Measurements from ENCODE around the gene PRMT7.

The PRMT7 gene

DNA sequence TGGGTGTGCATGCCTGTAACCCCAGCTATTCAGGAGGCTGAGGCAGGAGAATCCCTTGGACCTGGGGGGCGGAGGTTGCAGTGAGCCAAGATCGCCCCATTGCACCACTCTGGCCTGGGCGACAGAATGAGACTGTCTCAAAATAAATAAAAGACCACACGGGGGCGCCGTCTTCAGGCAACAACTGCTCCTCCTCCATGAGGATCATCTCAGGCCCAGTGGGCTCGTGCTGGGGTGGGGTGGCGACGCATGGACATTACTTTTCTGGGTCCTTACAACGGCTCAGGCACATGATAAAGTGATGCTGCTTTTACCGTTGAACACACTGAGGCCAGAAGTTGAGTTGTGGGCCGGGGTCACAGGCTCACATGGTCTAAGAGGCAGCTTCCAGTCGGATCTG, 56.2 kb downstream of the PRMT7 start:
- H3K36me3 ChIP-seq (ENCODE audit: control insufficient read depth, insufficient read depth, low read length): no peaks in the 10 kb centered on the region
- H3K9me3 ChIP-seq (ENCODE audit: control insufficient read depth, insufficient read depth, low read length): no peaks in the 10 kb centered on the region
- no peak overlapping the region for H3K4me3 ChIP-seq (ENCODE audit: low read depth, low read length)
- H3K9ac ChIP-seq (ENCODE audit: low read depth, low read length): no peak overlapping the region
- 0 out of 2 replicates have a peak, but pooled peaks cover 4% of the 10 kb centered on the region for H3K4me1 ChIP-seq (ENCODE audit: control insufficient read depth, insufficient read depth, low read length)
- no peaks in the 10 kb centered on the region for H3K27me3 ChIP-seq (ENCODE audit: control insufficient read depth, insufficient read depth, low read length)
- no peak overlapping the region for H3K27ac ChIP-seq (ENCODE audit: low read depth, low read length)

DNA sequence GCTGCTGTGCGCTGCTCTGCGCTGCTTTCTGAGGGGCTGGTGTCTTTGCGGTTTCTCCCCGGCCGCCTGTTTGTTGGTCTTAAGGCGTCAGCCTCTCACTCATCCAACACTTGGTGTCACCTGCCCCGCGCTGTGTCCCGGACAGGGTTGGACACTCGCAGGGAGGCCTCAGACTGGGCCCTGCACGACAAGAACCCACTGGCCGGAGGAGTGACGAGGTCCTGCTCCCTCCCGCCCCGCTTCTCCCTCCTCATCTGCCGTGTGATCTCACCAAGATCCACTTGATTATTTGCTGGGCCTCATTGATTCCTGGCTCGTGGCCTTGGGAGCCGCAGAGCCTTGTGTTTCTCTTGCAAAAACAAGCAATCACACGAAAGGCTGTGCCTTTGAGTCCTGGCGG, 56.6 kb downstream of the PRMT7 start:
- 0 out of 2 replicates have a peak, but pooled peaks cover 4% of the 10 kb centered on the region for H3K4me1 ChIP-seq (ENCODE audit: control insufficient read depth, insufficient read depth, low read length)
- H3K36me3 ChIP-seq (ENCODE audit: control insufficient read depth, insufficient read depth, low read length): no peaks in the 10 kb centered on the region
- no peak overlapping the region for H3K4me3 ChIP-seq (ENCODE audit: low read depth, low read length)
- no peak overlapping the region for H3K9ac ChIP-seq (ENCODE audit: low read depth, low read length)
- no peak overlapping the region for H3K27ac ChIP-seq (ENCODE audit: low read depth, low read length)
- H3K9me3 ChIP-seq (ENCODE audit: control insufficient read depth, insufficient read depth, low read length): no peaks in the 10 kb centered on the region
- H3K27me3 ChIP-seq (ENCODE audit: control insufficient read depth, insufficient read depth, low read length): no peaks in the 10 kb centered on the region

DNA sequence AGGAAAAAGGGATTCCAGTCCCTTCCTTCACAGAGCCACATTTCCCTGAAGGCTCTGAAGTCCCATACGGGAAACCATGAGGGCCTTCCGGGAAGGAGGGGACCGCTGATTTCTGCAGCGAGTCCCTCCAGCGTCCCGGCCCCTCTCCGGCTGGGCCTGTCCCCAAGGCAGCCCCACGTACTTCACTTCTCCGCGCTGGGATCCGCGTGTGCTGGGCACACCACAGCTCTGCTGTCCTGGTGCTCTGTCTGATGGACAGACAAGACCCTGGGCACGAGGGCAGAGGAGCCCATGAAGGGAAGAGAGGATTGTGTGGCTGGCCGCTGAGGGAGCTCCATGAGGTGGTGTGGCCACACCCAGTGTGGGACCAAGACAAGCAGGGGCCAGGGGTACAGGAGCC, 57.1 kb downstream of the PRMT7 start:
- H3K27ac ChIP-seq (ENCODE audit: low read depth, low read length): no peak overlapping the region
- H3K27me3 ChIP-seq (ENCODE audit: control insufficient read depth, insufficient read depth, low read length): no peaks in the 10 kb centered on the region
- no peaks in the 10 kb centered on the region for H3K36me3 ChIP-seq (ENCODE audit: control insufficient read depth, insufficient read depth, low read length)
- H3K4me1 ChIP-seq (ENCODE audit: control insufficient read depth, insufficient read depth, low read length): 0 out of 2 replicates have a peak, but pooled peaks cover 4% of the 10 kb centered on the region
- no peak overlapping the region for H3K4me3 ChIP-seq (ENCODE audit: low read depth, low read length)
- no peak overlapping the region for H3K9ac ChIP-seq (ENCODE audit: low read depth, low read length)
- H3K9me3 ChIP-seq (ENCODE audit: control insufficient read depth, insufficient read depth, low read length): no peaks in the 10 kb centered on the region

DNA sequence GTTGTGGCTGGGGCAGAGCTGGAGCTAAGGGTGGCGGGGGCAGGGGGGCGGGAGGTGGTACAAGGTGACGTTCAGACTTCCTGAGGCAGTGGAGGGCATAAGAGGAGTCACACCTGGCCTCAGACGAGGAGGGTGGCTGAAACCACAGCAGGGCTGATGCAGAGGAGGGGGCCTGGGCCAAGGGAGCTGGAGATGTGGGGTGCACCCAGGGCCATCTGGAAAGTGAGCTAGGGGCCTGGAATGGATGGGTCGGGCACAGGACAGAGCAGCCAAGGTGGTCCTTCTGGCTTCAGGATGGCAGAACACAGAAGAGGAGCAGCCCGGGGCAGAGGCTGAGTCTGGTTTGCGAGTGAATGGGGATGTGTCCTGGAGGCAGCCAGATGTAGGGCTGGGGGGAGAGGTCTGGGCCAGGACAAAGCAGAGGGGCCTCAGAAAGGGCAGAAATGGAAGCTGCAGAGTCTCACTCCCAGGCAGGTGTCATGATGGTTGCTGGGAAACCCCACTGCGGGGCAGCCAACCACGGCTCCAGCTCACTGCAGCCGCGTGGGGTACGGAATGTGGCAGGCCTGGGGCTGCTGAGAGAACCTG, 57.6 kb downstream of the PRMT7 start:
- no peak overlapping the region for H3K9ac ChIP-seq (ENCODE audit: low read depth, low read length)
- H3K36me3 ChIP-seq (ENCODE audit: control insufficient read depth, insufficient read depth, low read length): no peaks in the 10 kb centered on the region
- no peak overlapping the region for H3K4me3 ChIP-seq (ENCODE audit: low read depth, low read length)
- H3K9me3 ChIP-seq (ENCODE audit: control insufficient read depth, insufficient read depth, low read length): no peaks in the 10 kb centered on the region
- 0 out of 2 replicates have a peak, but pooled peaks cover 4% of the 10 kb centered on the region for H3K4me1 ChIP-seq (ENCODE audit: control insufficient read depth, insufficient read depth, low read length)
- no peaks in the 10 kb centered on the region for H3K27me3 ChIP-seq (ENCODE audit: control insufficient read depth, insufficient read depth, low read length)
- no peak overlapping the region for H3K27ac ChIP-seq (ENCODE audit: low read depth, low read length)

DNA sequence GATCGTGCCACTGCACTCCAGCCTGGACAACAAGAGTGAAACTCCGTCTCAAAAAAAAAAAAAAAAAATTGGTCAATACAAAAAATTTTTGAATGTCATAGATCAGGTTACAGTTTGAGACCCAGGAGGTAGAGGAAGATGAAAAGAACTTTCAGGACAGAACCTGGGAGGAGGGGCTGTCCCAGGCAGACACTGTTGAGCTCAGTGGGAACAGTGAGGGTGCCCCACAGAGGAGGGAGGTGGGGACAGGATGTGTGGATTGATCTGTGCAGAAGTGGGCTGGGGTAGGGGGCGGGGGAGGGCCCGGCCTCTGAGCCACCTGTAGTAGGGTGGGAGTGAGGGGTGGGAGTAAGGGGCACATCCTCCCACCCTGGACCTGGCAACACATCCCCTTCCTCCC, 58.3 kb downstream of the PRMT7 start:
- Histone ChIP-seq H3K36me3 (ENCODE audit: control insufficient read depth, insufficient read depth, low read length) (no peaks in the 10 kb centered on the region), H3K4me1 (ENCODE audit: control insufficient read depth, insufficient read depth, low read length) (0 out of 2 replicates have a peak, but pooled peaks cover 4% of the 10 kb centered on the region), H3K27ac (ENCODE audit: low read depth, low read length) (no peak overlapping the region), H3K9me3 (ENCODE audit: control insufficient read depth, insufficient read depth, low read length) (no peaks in the 10 kb centered on the region), H3K4me3 (ENCODE audit: low read depth, low read length) (no peak overlapping the region), H3K27me3 (ENCODE audit: control insufficient read depth, insufficient read depth, low read length) (no peaks in the 10 kb centered on the region), H3K9ac (ENCODE audit: low read depth, low read length) (no peak overlapping the region)

DNA sequence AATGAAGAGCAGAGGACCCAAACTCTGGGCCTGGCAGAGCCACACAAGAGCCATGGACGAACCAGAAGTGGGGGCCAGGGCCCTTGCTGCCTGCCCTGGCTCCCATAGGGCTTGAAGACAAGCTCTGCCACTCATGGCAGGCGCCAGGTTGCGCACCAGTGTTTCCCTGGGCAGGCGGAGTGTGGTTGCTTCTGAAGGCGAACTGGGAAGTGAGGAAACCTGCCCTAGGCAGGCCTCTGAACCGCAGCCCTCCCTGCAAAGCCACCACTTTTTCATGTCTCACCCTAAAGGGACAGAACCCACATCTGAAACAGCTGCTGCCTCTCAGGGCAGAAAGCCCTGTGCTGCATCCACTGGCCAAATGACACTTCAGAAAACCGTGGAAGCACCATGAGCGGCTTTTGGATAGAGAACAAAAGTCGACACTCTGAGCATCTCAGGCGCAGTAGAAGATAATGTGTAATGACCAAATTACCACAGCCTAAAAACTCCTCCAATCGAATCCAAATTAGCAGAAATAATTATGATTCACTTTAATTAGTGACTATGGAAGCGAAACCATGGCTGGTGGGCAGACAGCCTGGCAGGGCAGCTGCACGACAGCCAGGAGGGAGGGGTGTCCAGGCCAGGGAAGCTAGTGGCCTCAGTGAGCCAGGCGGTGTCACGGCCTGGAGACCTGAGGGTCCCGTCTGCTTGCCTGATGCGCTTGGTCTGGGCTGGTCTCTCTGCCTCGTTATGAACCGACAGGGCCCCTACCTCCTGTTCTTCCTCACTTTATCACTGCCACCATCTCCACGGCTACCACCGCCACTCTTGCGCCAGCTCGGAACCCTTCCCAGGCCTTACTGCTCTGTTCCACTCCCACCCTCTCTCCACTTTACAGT, 59.1 kb downstream of the PRMT7 start:
- no peak overlapping the region for H3K9ac ChIP-seq (ENCODE audit: low read depth, low read length)
- H3K27ac ChIP-seq (ENCODE audit: low read depth, low read length): no peak overlapping the region
- no peak overlapping the region for H3K4me3 ChIP-seq (ENCODE audit: low read depth, low read length)
- no peaks in the 10 kb centered on the region for H3K27me3 ChIP-seq (ENCODE audit: control insufficient read depth, insufficient read depth, low read length)
- 0 out of 2 replicates have a peak, but pooled peaks cover 4% of the 10 kb centered on the region for H3K4me1 ChIP-seq (ENCODE audit: control insufficient read depth, insufficient read depth, low read length)
- H3K9me3 ChIP-seq (ENCODE audit: control insufficient read depth, insufficient read depth, low read length): no peaks in the 10 kb centered on the region
- H3K36me3 ChIP-seq (ENCODE audit: control insufficient read depth, insufficient read depth, low read length): no peaks in the 10 kb centered on the region

DNA sequence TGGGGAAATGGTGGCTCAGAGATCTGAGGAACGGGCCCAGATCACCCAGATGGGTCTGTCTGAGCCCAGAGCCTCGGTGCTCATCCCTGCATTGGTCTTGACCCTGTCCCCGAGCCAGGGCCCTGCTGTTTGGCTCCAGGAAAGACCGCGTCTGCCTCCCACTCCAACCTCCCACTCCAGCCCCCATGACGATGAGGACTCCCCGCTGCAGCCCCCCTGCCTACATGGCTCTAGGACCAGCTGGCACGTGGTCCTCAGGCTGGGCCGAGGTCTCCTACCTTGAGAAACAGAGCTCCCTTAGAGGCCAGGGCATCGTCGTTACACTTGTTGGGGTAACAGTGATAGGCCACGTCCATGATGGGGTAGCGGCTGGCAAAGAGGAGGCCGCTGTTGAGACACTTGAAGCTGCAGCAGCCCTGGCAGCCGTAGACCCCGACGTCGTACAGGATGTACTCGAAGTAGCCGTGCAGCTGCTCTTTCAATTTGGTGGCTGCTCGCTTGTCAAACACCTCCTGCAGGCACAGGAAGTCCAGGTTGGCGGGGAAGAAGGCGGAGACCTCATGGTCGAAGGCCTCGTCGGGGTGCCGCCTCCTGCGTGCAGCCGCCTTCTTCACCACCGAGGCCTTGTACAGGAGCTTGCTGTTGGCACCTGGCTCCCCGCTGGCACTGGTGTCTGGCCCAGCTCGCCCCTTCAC, 59.9 kb downstream of the PRMT7 start:
- no peaks in the 10 kb centered on the region for H3K9me3 ChIP-seq (ENCODE audit: control insufficient read depth, insufficient read depth, low read length)
- H3K4me3 ChIP-seq (ENCODE audit: low read depth, low read length): no peak overlapping the region
- H3K27ac ChIP-seq (ENCODE audit: low read depth, low read length): no peak overlapping the region
- no peak overlapping the region for H3K9ac ChIP-seq (ENCODE audit: low read depth, low read length)
- 0 out of 2 replicates have a peak, but pooled peaks cover 4% of the 10 kb centered on the region for H3K4me1 ChIP-seq (ENCODE audit: control insufficient read depth, insufficient read depth, low read length)
- H3K36me3 ChIP-seq (ENCODE audit: control insufficient read depth, insufficient read depth, low read length): no peaks in the 10 kb centered on the region
- H3K27me3 ChIP-seq (ENCODE audit: control insufficient read depth, insufficient read depth, low read length): no peaks in the 10 kb centered on the region

DNA sequence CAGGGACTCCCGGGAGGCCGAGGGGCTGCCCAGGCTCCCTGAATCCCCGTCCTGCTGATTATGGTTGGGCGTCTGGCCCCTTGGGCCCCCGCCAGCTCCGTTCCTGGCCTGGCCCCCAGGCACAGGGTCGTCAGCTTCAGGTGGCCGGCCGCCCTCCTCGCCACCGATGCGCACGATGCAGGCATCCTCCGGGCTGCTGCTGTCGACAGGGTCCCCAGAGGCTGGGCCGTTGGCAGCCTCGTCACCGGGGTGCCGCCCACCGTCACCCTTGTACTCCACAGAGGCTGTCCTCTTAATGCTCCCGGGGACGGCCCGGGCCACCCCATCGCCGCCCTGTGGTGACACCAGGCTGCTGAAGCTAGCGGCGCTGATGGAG, 60.4 kb downstream of the PRMT7 start:
- Histone ChIP-seq H3K27me3 (ENCODE audit: control insufficient read depth, insufficient read depth, low read length) (no peaks in the 10 kb centered on the region), H3K9ac (ENCODE audit: low read depth, low read length) (no peak overlapping the region), H3K27ac (ENCODE audit: low read depth, low read length) (no peak overlapping the region), H3K9me3 (ENCODE audit: control insufficient read depth, insufficient read depth, low read length) (no peaks in the 10 kb centered on the region), H3K36me3 (ENCODE audit: control insufficient read depth, insufficient read depth, low read length) (no peaks in the 10 kb centered on the region), H3K4me1 (ENCODE audit: control insufficient read depth, insufficient read depth, low read length) (0 out of 2 replicates have a peak, but pooled peaks cover 4% of the 10 kb centered on the region), H3K4me3 (ENCODE audit: low read depth, low read length) (no peak overlapping the region)

DNA sequence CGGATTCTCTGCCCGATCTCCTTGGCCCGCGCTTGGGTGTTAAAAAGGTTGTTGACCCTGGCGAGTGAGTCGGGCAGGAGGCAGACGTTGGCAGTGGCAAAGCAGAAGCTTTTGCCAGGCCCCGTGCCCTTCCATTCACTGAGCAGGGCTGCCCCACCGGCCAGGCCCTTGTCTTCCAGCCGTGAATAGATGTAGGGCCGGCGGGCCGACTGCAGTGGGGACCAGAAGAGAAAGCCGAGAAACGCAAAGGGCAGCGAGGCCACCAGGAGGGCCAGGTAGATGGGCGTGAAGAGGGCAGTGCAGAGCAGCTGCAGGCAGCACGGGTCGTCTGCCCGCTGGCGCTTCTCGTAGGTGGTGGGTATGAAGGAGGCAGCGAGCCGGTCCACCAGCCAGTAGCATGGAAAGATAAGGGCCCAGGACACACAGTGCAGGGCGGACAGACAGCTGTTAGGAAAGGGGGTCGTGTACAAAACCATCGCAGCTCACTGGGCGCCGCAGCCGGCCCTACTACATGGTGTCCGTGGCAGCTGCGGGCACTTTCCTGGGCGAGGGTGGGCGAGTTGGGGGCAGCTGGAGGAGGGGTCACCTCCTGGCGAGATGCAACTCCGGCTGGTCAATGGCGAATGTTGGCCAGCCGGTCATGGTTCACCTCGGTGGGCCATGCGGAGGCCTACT, 61.0 kb downstream of the PRMT7 start:
- no peaks in the 10 kb centered on the region for H3K9me3 ChIP-seq (ENCODE audit: control insufficient read depth, insufficient read depth, low read length)
- no peak overlapping the region for H3K9ac ChIP-seq (ENCODE audit: low read depth, low read length)
- H3K27ac ChIP-seq (ENCODE audit: low read depth, low read length): no peak overlapping the region
- H3K4me1 ChIP-seq (ENCODE audit: control insufficient read depth, insufficient read depth, low read length): 0 out of 2 replicates have a peak, but pooled peaks cover 4% of the 10 kb centered on the region
- no peak overlapping the region for H3K4me3 ChIP-seq (ENCODE audit: low read depth, low read length)
- no peaks in the 10 kb centered on the region for H3K27me3 ChIP-seq (ENCODE audit: control insufficient read depth, insufficient read depth, low read length)
- no peaks in the 10 kb centered on the region for H3K36me3 ChIP-seq (ENCODE audit: control insufficient read depth, insufficient read depth, low read length)

DNA sequence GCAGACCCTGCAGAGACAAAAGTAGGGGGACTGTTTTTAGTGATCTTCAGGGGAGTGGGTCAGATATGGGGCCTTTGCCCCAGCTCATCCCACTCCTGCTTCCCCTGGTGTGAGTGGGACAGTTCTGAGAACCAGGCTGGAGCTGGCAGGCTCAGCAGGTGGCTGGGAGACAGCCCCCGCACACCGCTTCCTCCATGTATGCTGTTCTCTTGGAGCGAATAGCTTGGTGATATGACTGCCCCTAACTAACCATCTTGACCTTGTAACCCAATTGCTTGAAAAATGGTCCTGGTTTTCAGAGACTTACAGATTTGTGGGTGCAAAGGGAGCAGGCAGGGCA, 61.5 kb downstream of the PRMT7 start:
- Histone ChIP-seq H3K4me1 (ENCODE audit: control insufficient read depth, insufficient read depth, low read length) (0 out of 2 replicates have a peak, but pooled peaks cover 1% of the 10 kb centered on the region), H3K36me3 (ENCODE audit: control insufficient read depth, insufficient read depth, low read length) (no peaks in the 10 kb centered on the region), H3K9me3 (ENCODE audit: control insufficient read depth, insufficient read depth, low read length) (no peaks in the 10 kb centered on the region), H3K9ac (ENCODE audit: low read depth, low read length) (no peak overlapping the region), H3K27ac (ENCODE audit: low read depth, low read length) (no peak overlapping the region), H3K4me3 (ENCODE audit: low read depth, low read length) (no peak overlapping the region), H3K27me3 (ENCODE audit: control insufficient read depth, insufficient read depth, low read length) (no peaks in the 10 kb centered on the region)
